NCI-H446 (cell line): Measurements from ENCODE around the gene MISP3.

Source experiments
- DNase-seq, 2 experiments: peaks; one replicate each; lab custom pipeline; 2025; lab: John Stamatoyannopoulos, UW

MISP3 gene

DNA sequence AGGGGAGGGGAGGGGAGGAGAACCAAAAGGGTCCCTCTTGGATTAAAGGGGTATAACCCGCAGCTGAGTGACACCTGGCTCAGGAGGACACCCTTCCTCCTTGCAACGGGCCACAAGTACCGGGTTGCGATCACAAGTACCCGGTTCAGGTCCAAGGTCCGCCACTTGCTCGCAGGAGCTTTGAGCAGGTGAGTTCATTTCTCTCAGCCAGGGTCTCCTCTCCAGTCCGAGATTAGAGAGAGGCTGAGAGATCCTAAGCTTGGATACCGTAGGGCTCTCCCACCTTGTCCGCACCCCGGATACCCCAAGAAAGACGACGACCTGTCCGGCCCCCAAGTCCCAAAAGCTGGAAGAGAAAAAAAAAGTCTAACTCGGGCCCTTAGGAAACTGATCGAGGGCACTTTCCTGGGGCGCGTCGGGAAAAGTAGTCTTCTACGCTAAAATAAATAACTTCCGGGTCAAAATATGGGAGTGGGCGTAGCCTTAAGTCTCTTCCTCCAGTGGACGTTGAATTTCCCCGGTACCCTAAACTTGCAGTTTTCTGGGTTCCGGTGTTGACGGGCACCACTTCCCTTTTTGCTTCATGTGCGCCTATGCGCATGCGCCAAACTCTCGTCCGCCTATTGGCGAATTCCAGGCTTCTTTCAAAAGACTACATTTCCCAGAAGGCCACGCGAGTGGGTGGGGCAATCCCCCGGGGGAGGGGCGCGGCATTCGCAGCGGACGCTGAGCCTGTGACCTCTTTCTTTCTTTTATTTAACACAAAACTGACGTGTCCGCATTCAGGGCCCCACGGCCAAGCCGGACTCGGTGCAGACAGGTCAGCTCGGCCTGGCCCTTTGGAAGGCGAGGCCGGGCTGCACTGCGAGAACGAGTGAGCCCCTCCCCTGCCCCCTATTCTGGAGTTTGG, 8.6 kb downstream of the MISP3 start:
- DNase-seq = peak; percentile 99 to 100

DNA sequence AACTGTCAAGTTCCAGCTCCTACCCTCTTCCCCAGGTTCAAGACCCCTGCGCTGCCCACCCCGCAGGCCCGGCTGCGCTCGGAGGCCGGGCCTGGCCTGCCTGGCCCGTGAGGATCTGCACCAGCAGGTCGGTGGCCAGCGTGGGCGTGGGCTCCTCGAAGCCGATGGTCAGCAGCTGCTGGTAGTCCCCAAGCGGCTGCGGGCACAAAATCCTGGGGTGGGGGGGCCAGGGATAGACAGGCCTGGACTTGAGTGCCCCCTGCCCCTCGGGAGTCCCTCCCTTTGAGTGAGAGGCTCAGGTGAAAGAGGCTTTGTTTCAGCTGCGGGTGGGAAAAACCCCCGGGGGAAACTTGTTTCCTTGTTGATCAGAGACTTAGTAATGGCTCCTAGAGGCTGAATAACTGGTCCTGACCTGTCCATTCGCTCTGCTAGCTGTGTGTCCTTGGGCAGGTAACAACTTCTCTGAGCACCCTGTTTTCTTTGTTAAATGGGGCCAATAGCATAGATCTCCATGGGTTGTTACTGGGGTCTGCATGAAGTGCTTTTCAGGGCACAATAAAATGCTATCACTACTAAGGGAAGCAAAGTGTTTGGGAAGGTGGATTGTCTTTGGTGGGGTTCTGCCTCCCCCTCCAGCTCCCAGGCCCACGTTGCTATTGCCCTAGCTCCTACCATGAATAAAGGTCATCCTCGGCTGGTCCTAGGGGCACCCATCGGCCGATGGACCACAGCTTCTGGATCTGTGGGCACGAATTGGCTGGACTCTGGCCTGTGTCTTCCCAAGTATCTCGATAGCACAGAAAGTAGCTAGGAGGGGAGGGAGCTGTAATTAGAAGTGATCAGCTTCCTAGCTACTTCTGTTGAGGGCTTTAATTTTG, 9.4 kb downstream of the MISP3 start:
- no peak for DNase-seq

DNA sequence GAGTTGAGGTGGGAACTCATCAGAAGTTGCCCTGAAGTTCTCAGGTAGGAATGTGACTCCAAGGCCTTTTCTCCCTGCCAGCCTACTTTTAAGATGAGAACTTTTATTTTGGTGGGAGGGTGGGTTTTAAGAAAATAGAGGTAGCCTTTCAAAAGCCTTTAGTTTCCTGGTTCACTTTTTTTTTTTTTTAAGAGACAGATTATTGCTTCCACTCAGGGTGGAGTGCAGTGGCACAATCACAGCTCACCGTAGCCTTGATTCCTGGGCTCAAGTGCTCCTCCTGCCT, 10.0 kb downstream of the MISP3 start:
- no peak for DNase-seq

DNA sequence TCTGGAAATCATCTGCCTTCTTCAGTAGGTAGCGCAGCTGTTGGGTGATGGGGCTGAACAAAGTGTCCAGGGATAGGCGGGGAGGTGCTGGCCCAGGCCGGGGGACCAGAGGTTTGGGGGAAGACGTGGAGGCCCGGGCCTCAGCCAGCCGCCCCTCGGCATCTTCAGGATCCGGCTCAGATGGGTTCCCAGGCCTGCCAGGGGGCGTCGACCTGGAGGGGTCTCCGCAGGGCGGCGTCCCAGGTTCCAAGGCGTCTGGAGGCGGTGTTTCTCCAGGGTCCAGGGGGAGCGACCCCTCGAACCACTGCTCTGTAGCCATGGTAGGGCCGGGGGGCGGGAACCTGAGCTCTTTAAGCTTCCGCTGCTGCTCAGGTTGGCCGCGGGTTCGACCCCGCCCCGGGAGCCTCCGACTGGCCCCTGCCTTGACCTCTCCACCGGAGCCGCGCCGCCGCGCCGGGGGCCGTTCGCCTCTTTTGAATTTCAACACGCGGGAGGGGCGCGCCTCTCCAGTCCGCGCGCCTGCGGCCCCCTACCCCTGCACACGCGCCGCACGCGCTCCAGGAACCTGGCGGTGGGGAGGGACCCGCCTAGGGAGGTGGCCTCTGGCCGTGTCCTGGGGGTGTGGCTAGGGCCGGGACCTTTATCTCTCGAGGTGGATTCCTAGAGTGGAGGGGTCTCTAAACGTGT, 12.9 kb downstream of the MISP3 start, which contains the start of gene C19orf67:
Gene C19orf67, minus strand, starts transcription at position 475 of the 687 bp plus-strand sequence. Its CDS starts 156 bp downstream, at position 319.
- DNase-seq = no peak

DNA sequence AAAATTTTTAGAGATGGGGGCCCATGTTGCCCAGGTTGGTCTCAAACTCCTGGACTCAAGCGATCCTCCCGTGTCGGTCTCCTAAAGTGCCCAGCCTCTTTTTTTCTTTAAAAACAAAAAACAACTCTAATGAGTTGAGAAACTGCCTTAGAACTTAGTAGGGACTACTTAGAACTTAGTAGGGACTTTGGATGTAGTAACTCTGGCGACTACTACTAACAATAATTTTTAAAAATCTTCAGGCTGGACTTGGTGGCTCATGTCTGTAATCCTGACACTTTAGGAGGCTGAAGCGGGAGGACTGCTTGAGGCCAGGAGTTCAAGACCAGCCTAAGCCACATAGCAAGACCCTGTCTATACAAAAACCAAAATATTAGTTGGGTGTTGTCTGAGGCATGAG, 13.5 kb downstream of the MISP3 start:
- DNase-seq = no peak

DNA sequence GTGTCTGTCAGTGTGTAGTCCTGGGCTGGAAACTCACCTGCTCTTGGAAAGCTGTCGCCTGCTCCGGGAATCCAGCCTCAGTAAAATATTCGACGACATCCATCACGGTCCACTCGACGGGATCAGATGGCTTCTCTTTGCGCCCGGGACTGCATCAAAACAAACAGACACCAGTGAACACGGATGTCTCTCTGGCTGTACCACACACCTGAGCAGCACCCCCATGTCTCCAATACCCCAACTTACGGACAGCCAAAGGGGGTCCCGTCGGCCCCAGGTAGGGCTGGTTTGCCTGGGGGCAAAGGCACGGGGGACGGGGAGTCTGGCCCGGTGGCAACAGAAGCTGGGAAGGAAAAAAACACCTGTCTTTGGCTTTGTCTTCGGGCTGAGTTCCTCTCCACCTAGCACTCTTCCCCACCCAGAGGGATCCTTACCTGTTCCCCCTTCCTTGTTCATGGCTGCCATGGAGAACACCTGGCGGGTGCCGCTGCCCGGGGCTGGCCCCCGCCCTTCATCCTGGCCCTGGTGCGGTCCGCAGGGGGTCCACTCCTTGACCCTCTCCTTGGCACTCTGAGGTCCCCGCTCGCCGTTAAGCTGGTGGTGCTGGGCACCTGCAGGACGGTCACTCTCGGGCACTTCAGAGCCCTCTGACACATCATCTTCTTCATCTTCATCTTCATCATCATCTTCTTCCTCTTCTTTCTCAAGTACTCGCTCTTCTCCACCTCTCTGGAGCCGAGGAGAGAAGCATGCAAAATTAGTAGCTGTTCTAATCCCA, 16.2 kb downstream of the MISP3 start:
- no peak for DNase-seq

DNA sequence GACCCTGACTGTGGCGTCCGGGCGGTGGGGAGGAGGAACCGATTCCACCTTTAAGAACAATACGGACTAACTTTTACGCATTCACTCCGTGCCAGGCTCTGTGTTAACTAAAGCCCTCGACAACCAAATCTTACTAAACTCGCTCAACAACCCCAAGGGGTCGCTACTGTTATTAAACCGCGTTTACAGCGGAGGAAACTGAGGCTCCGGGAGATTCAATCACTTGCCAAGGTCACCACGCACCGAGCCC, 16.8 kb downstream of the MISP3 start:
- no peak for DNase-seq

DNA sequence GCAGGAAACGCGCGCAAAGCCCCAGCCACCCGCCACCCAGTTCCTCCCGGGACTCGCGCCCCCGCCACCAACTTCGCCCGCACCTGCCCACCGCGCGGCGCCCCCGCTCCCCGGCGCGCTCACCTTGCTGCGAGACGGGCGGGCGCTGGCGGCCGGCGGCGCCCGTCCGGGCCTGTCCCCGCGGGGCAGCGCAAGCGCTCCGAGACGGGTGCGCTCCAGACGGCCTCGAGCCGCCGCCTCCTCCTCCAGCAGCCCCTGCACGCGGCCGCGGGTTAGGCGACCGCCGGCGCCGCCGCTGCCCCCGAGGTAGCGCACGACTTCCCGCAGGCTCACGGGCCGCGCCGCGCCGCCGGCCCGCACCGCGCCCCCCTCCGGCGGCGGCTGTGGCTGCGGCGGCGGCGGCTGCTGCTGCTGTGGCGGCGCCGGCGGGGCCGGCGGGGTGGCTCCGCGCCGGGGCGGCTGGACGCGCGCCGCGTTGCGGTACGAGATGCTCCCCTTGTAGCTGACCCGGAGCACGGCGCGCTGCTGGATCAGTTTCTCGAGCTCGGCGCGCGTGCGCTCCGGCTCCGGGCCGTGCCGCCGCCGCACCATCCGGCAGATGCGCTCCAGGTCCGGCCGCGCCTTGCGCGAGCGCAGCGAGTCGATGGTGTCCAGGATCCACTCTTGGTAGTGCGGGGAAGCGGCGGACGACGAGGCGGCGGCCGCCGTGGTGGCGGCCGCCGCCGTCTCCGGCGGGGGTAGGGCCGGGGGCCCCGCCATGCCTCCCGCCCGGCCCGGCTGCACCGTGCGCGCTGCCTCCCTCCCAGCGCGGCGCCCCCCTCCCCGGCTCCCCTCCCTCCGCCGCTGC, 17.3 kb downstream of the MISP3 start:
- DNase-seq = peak in 1 of 2 experiments; percentile 62

DNA sequence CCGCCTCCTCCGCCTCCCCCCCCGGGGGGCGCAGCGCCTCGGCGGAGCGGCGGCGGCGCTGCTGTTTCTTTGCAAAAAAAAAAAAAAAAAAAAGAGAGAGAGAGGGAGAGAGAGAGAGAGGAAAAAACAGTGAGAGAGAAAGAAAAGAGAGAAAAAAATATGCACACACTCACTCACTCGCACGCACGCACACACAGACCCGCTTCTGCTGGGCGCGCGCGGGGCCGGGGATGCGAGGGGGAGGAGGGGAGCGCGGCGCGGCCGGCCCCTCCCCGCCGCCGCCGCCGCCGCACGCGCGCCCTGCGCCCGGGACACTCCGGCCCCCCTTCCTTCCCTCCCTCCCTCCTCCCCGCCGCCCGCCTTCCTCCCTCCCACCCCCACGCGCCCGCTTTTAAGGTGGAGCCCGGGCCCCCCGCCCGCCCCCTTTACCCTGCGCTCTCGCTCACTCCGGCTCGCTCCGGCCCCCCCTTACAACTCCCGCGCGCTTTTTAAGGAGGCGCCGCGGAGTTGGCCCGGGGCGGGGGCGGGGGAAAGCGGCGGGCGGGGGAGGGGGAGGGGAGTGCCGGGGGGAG, 18.0 kb downstream of the MISP3 start, which contains the start of gene SAMD1:
Gene SAMD1, minus strand, starts transcription at position 243 of the 572 bp plus-strand sequence.
- peak; percentile 60 to 92 for DNase-seq

DNA sequence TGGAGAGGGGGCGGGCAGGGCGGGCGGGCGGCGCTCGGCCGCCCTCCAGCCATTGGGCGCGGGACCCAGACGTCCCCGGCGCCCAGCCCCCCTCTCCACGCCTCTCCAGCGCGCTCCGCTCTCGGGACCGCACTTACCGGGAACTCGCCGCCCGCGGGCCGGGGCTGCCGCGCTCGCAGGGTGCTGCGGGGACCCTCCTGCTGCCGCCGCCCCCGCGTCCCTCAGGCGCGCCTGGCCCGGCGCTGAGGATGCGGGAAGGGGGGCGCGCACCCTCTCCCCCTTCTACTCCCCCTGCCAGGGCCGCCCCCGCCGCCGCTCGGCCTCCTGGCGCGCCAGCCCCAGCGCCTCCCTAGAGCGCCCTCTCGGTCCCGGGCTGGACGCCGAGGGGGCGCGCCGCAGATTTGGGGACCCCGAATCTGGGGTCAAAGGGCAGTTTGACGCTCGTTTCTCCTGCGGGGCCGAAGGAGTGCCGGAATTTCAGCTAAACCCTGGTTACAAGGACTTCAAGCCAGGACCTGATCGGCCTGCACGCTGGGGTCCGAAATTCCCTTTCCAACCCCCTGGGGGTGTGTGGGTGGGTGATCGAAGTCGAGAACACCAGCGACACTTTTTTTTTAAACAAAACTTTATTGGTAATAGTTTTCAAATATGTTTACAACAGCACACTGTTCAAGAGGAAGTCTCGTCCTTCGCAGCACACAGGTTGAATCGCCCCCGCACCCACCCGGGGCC, 18.7 kb downstream of the MISP3 start:
- peak in 1 of 2 experiments; percentile 66 for DNase-seq

DNA sequence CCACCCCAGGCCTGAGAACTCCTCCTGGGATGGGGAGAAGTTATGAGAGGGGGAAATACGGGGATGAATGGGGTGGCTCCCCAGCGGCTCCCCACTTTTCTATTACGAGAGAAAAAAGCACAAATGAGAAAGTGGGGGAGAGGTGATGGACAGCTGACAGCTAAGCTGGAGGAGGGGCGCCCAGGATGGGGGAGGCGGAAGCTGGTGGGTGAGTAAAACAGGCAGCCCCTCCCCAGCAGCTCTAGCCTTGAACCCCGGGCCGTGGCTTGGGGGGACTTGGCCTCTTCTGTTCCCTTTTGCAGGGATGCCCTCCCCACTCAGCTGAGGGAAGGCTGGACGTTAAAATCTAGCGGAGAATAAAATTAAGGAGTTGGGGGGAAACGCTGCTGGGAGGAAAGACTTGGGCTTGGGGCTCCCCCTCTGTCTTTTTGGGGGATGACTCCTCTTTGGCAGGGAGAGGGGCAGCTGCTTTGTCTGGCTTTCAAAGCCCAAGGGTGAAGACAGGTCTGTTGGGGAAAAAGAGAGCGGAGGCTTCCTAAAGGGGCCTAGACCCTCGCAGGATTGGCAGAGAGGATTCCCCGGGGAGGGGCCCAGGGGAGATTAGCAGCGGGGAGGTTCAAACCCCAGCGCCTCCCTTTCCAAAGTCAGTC, 19.4 kb downstream of the MISP3 start:
- no peak for DNase-seq

DNA sequence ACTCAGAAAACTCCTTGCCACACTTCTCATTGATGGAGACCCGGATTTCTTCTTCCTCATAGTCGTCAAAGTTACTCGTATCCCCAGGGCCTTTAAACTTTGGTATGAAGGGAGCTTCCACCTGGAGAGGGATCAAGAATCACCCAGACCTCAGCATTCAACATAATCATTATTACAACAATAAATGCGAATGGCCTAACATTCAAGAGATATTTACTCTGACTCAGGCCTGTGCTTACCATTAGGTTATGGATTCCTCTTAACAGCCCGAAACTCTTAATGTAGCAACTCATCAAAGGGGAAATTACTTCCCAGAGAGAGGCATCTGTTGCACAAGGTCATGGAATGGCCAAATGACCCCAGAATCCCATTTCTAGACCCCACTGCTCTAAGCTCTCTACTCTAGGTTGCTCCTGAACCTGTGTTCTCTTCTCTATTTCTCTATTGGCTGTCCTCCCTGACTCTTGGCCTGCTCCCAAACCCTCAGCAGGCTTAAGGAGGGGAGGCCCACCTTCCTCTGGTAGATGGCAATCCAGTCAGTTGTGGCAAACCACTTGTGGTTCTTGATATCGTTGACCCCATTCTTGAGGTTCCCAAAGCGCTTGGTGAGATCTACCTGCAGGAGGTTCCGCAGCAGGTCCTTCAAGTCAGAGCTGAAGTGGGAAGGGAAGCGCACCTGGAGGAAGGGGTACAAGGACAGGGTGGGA, 20.7 kb downstream of the MISP3 start:
- DNase-seq = no peak

DNA sequence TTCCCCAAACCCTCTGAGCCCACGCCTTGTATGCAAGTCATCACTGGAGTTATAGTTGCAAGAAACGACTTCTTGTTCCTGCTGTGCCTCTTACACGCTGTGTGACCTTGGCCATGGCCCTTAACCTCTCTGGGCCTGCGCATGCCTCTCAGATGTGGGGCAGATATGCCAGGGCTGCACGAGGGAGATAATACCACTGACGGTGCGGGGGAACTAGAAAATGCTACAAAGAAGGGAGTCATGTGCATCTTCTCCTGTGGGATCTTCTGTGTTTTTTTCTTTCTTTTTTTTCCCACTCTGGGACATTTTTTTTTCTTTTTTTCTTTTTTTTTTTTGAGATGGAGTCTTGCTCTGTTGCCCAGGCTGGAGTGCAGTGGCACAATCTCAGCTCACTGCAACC, 22.3 kb downstream of the MISP3 start:
- no peak for DNase-seq

DNA sequence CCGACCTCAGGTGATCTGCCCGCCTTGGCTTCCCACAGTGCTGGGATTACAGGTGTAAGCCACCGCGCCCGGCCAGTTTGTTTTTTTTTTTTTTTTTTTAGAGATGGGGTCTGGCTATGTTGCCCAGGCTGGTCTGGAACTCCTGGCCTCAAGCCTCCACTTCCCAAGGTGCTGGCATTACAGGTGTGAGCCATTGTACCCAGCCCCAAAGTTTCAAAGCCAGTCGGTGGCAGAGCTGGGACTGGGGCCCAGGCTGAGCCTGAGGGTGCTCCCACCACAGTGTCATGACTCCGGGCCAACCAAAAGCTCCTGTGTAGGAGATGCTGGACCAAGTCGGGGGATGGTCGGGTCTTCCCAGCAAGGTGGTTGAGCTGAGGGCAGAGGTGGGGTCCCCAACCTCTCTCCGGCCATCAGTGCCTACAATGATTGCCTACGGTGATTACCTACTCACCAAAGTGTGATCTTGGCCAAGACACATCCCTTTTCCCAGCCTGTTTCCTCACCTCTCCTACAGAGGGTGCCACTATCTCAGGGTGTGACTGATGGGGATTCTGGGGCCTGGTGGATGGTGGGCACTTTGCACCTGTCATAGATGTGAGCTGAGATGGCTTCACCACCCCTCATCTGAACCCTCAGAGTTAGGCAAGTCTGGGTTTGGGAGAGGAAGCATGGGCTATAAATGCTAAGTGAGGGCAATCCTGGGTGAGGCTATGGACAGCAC, 23.8 kb downstream of the MISP3 start:
- DNase-seq = no peak

DNA sequence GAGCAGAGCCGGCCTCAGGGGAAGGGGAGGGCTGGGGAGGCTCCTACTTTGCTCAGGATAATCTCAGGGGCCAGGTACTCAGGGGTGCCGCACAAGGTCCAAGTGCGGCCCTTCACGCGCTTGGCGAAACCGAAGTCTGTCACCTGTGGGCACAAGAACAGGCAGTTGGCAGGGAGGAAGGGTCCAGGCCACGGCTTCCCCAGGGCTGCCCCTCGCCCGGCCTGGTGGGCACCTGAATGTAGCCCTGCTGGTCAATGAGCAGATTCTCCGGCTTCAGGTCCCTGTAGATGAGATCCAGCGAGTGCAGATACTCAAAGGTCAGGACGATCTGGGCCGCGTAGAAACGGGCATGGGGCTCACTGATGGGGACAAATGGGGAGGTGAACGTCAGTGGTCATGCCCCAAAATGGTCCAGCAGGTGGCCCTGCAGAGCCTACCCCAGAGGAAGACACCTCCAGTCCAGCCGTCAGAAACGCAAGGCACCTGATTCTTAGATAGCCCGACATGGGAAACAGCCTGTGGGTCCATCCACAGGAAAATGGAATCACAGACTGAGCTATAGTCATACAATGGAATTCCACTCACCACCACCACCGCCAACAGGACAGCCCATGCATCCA, 25.1 kb downstream of the MISP3 start:
- no peak for DNase-seq

DNA sequence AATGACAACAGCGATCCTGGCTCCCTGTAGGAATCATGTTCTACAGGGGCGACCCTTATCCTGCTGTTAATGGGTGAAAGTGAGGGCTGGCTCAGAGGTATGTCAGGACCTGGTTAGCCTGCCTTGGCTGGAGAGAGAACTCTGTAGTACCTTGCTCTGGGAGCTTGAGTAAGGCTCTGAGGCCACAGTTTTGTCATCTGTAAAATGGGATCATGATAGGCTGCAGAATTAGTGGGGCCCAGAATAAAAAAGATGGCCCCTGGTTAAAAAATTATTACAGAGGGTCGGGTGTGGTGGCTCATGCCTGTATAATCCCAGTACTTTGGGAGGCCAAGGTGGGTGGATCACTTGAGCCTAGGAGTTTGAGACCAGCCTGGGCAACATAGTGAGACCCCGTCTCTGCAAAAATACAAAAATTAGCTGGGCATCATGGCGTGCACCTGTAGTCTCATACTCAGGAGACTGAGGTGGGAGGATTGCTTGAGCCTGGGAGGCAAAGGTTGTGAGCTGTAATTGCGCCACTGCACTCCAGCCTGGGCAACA, 28.5 kb downstream of the MISP3 start:
- no peak for DNase-seq

DNA sequence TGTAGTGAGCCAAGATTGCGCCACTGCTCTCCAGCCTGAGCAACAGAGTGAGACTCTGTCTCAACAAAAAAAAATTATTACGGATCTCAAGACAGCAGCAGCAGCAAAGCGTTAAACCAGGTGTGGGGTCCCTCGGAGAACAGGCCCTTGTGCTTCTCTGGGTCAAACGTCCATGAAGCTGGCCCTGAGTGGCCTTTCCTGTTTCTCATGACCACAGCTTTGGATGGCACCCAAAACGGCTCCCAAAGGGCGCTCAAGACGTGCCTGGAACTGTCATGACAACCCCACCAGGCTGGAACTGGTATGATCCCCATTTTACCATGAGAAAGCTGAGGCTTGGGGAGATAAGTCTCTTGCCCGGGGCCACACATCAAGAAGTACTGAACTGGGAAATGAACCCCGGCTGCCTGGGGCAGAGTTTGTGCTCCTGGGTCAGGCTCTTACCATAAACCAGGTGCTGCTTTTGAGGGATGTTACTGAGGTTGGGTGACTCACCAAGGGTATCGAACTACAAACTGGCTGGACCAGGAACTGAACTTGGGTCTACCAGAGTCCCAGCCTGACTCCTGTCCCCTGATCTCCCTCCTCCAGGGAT, 29.6 kb downstream of the MISP3 start:
- no peak for DNase-seq
